ENCODE measurements around the gene FARSB.

The FARSB gene

DNA sequence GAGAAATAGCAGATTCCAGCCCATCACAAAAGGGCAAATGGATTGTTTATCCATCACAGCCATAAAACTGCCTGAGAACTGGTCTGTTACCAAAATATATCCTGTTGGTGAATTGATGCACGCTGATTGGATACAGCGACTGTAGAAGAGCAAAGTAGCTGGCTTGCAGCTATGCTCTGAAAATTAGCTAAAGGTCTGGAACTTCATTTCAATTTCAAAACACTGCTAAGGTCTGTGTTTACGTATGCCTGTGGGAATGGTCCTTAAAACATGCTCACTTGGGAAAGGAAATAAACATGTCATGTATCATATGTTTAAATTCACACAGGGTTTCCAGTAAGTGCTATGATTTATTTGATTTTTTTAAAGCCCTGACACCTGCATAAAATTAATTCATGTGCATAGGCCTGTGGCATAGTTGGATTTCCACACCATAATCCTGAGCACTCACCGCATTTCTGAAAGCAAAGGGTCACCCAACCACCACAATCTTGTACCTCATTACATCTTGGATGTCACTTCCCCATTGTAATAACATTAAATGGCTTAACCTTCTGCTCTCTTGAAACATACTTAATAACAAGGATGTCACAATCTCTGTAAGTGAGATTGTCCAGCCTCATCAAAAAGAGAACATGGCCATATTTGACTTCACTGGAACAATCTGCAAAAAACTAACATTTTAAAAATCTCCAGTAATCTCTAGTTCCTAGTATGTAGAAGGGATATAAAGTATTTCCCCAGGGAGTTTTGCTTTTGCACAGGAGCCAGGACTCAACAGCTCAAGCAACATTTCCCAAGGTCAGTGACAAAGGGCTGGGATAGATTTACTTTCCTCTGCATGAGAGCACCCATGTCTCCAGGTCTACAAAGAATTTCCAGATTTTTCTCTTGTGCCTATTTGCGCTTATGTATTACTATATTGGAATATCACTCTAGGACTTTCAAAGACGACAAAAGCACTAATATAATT lies 109.8 kb downstream of the FARSB start:
- no peak for DNase-seq

DNA sequence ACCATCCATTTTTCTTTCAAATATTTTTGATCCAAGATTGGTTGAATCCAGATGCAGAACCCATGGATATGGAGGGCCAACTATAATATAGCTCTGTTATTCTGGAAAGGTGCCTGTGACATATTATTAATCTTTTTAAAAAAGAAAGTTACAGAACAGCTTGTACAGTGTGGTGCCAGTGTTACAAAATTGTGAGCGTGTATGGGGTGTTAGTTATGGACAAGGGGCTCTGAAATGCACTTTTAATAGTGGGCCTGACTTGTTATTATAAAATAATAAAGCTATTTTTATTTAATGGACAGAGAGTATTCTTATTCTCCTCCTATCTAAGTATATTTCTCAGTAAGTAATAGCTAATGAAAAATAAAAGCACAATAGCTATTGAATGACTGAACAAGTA lies 111.2 kb downstream of the FARSB start:
- DNase-seq: no peak

DNA sequence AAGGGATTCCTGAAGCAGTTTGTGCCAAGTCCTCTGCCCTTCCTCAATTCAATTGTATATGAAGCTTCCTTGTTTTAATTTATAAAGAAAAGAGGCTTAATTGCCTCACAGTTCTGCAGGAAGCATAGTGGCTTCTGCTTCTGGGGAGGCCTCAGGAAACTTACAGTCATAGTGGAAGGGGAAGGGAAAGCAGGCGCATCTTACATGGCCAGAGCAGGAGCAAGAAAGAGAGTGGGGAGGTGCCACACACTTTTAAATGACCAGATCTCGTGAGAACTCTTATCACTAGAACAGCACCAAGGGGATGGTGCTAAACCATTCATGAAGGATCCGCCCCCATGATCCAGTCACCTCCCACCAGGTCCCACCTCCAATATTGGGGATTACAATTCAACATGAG lies 117.4 kb downstream of the FARSB start:
- DNase-seq: no peak

DNA sequence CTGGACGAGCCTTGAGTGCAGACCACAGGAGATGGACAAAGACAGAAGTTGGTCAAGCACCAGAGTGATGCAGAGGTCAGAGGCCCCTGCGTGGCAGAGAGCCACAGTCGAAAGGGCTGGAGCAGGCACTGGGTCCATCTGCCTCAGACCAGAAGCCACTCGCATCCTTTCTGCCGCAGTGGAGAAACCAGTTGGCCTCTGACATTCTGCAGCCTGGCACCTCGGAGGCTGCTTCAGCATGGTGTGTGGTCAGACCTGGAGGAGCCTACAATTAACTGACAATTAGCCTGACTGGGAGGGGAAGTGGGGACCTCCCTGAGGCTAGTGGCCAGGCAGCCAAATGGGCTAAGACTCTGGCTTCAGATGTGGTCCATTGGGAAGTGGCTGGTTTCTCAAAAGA lies 120.4 kb downstream of the FARSB start:
- no peak for DNase-seq

DNA sequence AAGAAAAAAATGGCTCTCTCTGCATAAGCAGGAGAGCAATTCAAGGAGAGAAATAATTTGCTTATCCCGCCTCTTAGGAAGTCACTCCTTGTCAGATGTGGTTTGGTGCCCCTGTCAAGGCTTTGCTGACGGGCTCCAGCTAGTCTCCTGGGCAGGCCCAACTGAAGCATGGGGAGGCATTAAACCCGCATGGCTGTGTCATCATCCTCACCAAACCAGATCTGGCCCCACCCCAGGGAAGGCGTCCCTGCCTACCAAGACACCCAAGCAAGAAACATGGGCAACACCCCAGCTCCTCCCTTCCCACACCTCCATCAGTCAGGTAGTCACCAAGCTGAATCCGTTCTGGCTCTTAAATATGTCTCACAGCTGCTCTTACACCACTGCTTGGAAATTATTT lies 123.6 kb downstream of the FARSB start:
- no peak for DNase-seq

DNA sequence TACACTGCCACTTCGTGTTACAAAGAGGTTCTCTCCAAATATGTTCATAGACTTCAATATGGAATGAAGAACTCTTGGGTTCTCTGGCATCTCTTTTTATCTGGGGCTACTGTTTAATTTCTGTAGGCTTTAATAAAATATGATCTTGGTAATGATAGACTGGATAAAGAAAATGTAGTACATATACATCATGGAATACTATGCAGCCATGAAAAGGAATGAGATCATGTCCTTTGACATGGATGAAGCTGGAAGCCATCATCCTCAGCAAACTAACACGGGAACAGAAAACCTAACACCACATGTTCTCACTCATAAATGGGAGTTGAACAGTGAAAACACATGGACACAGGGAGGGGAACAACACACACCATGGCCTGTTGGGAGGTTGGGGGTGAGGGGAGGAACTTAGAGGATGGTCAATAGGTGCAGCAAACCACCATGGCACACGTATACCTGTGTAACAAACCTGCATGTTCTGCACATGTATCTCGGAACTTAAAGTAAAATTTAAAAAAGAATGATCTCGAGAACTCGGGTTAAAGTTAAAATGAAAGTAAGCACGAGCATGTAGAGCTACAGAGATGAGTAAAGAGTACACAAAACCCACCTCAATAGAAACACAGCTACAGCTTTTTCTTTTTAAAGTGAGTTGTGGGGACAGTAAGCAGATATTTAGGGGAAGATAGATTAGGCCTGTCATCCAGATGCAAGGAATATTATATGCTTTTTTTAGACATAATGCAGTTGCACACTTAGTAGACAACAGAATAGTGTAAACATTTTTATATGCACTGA lies 129.2 kb downstream of the FARSB start:
- no peak for DNase-seq

DNA sequence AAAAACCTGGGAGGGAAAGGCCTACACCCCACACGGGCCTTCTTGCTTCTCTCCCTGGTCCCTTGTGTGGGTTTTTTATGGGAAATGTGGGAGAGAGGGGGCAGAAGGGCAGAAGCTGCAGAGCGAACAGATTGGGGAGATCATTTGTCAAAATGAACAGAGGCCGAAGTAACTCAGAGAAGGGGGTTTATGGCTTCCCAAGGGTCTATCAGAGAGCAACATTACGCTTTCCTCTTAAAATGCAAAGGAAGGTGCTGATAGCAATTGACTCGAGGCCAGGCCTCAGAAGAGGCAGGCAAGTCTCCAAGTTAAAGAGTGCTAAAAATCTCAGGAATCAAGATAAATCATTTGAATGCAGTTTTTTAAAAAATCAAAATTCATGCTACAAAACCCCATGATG lies 130.1 kb downstream of the FARSB start:
- DNase-seq: no peak

DNA sequence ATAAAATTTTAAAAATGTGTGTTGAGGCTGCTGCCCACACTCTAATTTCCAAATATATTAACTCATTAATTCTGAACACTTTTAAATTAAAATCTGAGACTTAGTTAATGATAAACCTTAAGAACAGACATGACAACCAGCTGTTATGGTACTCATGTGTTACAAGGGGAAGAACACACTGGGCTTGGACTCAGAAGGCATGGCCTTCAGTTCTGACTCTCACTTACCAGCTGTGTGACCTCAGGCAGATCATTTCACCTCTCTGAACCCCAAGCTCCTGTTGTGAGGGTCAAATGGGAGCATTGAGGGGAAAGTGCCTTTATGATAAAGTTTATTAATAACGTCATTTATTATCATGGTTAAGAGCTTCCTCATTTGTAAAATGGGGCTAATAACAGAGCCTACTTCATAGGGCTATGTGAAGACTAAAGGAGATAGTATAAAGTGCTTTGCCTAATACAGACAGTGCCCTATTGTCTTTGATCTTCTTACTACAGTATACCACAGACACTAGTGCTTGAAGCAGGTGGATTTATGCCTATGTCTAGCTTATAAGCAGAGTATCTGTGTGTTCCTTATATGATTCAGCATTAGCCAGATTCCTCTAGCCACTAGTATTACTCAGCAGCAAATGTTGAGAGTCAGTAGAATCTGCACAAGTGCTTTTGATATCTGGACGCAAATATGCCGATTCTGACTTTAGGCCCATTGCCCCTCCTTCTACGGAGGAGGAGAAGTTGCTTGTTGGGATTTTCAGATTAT lies 131.9 kb downstream of the FARSB start:
- no peak for DNase-seq

DNA sequence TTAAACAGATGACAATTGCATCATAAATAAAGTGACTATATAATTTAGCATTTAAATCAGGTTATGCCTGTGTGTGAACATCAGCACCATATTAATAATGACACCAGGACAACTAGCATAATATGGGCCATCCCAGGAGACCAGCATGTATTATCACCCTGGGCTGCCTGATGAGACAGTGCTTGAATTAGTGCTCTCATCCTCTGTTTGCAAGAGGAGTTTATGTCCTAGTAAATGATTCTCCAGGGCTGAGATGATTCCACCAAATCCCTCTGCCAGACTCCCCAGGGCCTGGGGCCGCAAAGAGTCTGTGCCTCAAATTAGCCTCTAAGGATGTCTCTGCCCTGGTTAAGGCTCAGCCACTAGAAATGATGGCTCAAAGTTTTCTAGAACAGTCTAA lies 133.8 kb downstream of the FARSB start:
- DNase-seq: no peak

DNA sequence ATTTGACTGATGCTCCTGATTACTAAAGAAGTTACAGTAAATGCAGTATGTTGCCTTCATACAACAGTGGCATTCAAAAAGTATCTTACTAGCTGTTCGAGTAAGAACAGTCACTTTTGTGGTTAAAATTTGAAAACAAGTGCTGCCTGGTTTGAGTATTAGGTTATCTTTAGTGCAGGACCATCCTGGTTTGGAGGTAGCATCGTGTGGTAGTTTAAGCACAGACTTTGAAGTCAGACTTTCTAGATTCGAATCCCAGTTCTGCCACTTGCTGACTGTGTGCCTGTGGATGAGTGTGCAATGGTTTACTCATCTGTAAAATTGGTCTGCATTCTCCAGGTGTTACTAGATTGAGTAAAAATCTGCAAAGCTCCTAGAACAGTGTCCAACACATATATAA lies 134.8 kb downstream of the FARSB start:
- DNase-seq: no peak

Data from CD4-positive, alpha-beta T cell treated with Interleukin-17A for 1 hour (primary cell).